Panc1 (cell line): ENCODE results near the gene TRMT6.

Experiments
- CTCF ChIP-seq: fragments of 450-650 bp; IDR thresholded peaks from 2 replicates; pipeline ENCODE4 v1.5.1; 2017; ENCODE audit warnings: mild to moderate bottlenecking
- POLR2AphosphoS5 ChIP-seq: IDR thresholded peaks from 2 replicates; pipeline ENCODE4 v1.6.1; 2012; ENCODE audit warnings: mild to moderate bottlenecking, low read depth, low read length, moderate library complexity
- REST ChIP-seq, 2 experiments: IDR thresholded peaks; 2 replicates each; pipeline ENCODE4 v1.6.1; 2011 to 2012; ENCODE audit warnings: low read depth in 2 of 2, control low read depth in 1 of 2, low read length in 1 of 2, mild to moderate bottlenecking in 1 of 2, moderate library complexity in 1 of 2; ENCODE audit not compliant: insufficient read depth in 1 of 2
- SIN3A ChIP-seq: IDR thresholded peaks from 2 replicates; pipeline ENCODE4 v1.6.1; 2012; ENCODE audit warnings: low read depth, mild to moderate bottlenecking, low read length, moderate library complexity, borderline replicate concordance; ENCODE audit not compliant: insufficient read depth
- TCF7L2 ChIP-seq: IDR thresholded peaks from 2 replicates; pipeline ENCODE4 v1.6.1; 2011; ENCODE audit warnings: mild to moderate bottlenecking, low read depth, low read length, inconsistent platforms

- TF ChIP-seq CTCF (no peak), POLR2AphosphoS5 (no peak), REST (IDR thresholded peaks at IDR 0.05; ENCODE audit: insufficient read depth in 1 of 2, low read depth in 2 of 2, low read length in 1 of 2) (no peak), SIN3A (no peak), TCF7L2 (no peak)
Measured at GRCh38 chr20:5977975-5978374, 27.6 kb upstream of the TRMT6 start.
